Mesodermal cell (in vitro differentiated cells): ENCODE results near the gene LHB.
"Not testable (repeated sequence)": the region's sequence is repeated elsewhere in the genome, so short reads cannot be mapped to it uniquely, and the experiment has no call there.

Experiments
- H3K27ac ChIP-seq: 2 replicates; pipeline ENCODE4 v1.7.0; 2013; ENCODE audit warnings: mild to moderate bottlenecking, low read depth, low read length, moderate library complexity; ENCODE audit not compliant: severe bottlenecking
- H3K36me3 ChIP-seq: 2 replicates; pipeline ENCODE4 v1.7.1; 2013; ENCODE audit warnings: mild to moderate bottlenecking, low read length, moderate library complexity; ENCODE audit not compliant: control insufficient read depth, insufficient read depth
- H3K4me1 ChIP-seq: one replicate; pipeline ENCODE4 v1.7.1; 2013; ENCODE audit warnings: mild to moderate bottlenecking, low read length; ENCODE audit not compliant: insufficient read depth, control insufficient read depth, poor library complexity, severe bottlenecking
- H3K4me3 ChIP-seq: 2 replicates; pipeline ENCODE4 v1.7.0; 2013; ENCODE audit warnings: low read length, control low read depth, mild to moderate bottlenecking; ENCODE audit not compliant: insufficient read depth, poor library complexity, severe bottlenecking; ENCODE audit errors: extremely low read depth
- H3K9me3 ChIP-seq: 2 replicates; pipeline ENCODE4 v1.7.1; 2013; ENCODE audit warnings: mild to moderate bottlenecking, low read length, moderate library complexity; ENCODE audit not compliant: control insufficient read depth
- WGBS, 2 experiments: methylation state at CpG; one replicate each; pipeline ENCODE4 v1.1.5; 2013; ENCODE audit warnings: missing lambda C conversion rate in 2 of 2; ENCODE audit not compliant: insufficient coverage in 2 of 2; 5-methylcytosine and 5-hydroxymethylcytosine counted together

The LHB gene

GRCh38 chr19:49020931-49021895, 4.3 kb upstream of the LHB start:
- Histone ChIP-seq H3K4me3 (no peak overlapping the region), H3K9me3 (no peaks in the 10 kb centered on the region), H3K36me3 (no peaks in the 10 kb centered on the region), H3K4me1 (peaks cover 5% of the 10 kb centered on the region), H3K27ac (no peak overlapping the region)
- 66 to 75% methylated on average over 13 to 15 of the region's 16 CpGs for WGBS, 2 experiments

GRCh38 chr19:49020342-49020741, 3.5 kb upstream of the LHB start:
- H3K36me3 ChIP-seq, result peaks cover 6% of the 10 kb centered on the region
- H3K4me1 ChIP-seq, result peaks cover 5% of the 10 kb centered on the region
- no peak overlapping the region for H3K4me3 ChIP-seq
- no peak overlapping the region for H3K27ac ChIP-seq
- 88 to 93% methylated on average over 8 to 10 of the region's 11 CpGs for WGBS, 2 experiments
- H3K9me3 ChIP-seq, result no peaks in the 10 kb centered on the region

GRCh38 chr19:49019242-49019932, 2.5 kb upstream of the LHB start:
- Histone ChIP-seq H3K4me1 (peaks cover 5% of the 10 kb centered on the region), H3K36me3 (peaks cover 15% of the 10 kb centered on the region), H3K27ac (no peak overlapping the region), H3K4me3 (no peak overlapping the region), H3K9me3 (no peaks in the 10 kb centered on the region)
- 77 to 78% methylated on average over 38 of the region's 41 CpGs for WGBS, 2 experiments

GRCh38 chr19:49018388-49019241, 1.7 kb upstream of the LHB start:
- WGBS, 2 experiments, result 53 to 62% methylated on average over 29 to 32 of the region's 50 CpGs
- H3K4me3 ChIP-seq, result peak overlapping the region; percentile 26
- H3K36me3 ChIP-seq, result peaks cover 21% of the 10 kb centered on the region
- H3K27ac ChIP-seq, H3K9me3 ChIP-seq, H3K4me1 ChIP-seq: not testable (repeated sequence)

GRCh38 chr19:49017666-49018351, 918 bp upstream of the LHB start:
- WGBS, 2 experiments, result 5 to 9% methylated on average over 49 to 59 of the region's 62 CpGs
- H3K9me3 ChIP-seq, result no peaks in the 10 kb centered on the region
- no peak overlapping the region for H3K27ac ChIP-seq
- peaks cover 5% of the 10 kb centered on the region for H3K4me1 ChIP-seq
- peaks cover 25% of the 10 kb centered on the region for H3K36me3 ChIP-seq
- peak overlapping the region; percentile 26 for H3K4me3 ChIP-seq

- H3K9me3 ChIP-seq, result no peaks in the 10 kb centered on the region
- H3K27ac ChIP-seq, result no peak overlapping the region
- WGBS, 2 experiments, result 95 to 98% methylated on average over 16 to 17 of the region's 29 CpGs
- peaks cover 37% of the 10 kb centered on the region for H3K36me3 ChIP-seq
- H3K4me3 ChIP-seq, result no peak overlapping the region
- peaks cover 3% of the 10 kb centered on the region for H3K4me1 ChIP-seq
These were observed 638 bp downstream of the LHB start for GRCh38 chr19:49016067-49016839.

- Histone ChIP-seq H3K4me1 (no peaks in the 10 kb centered on the region), H3K9me3 (no peaks in the 10 kb centered on the region), H3K4me3 (no peak overlapping the region), H3K36me3 (peaks cover 51% of the 10 kb centered on the region), H3K27ac (no peak overlapping the region)
- 92 to 95% methylated on average over 17 to 18 of the region's 18 CpGs for WGBS, 2 experiments
These were observed 2.0 kb downstream of the LHB start for GRCh38 chr19:49014870-49015255.

- Histone ChIP-seq H3K36me3 (peaks cover 55% of the 10 kb centered on the region), H3K27ac (no peak overlapping the region), H3K4me1 (no peaks in the 10 kb centered on the region), H3K9me3 (no peaks in the 10 kb centered on the region), H3K4me3 (no peak overlapping the region)
- WGBS, 2 experiments, result 95 to 96% methylated on average over 29 to 30 of the region's 32 CpGs
These were observed 2.6 kb downstream of the LHB start for GRCh38 chr19:49014123-49014869.

- H3K36me3 ChIP-seq, result peaks cover 69% of the 10 kb centered on the region
- WGBS, 2 experiments, result 87 to 89% methylated on average over 12 to 17 of the region's 17 CpGs
- no peak overlapping the region for H3K27ac ChIP-seq
- H3K4me1 ChIP-seq, result no peaks in the 10 kb centered on the region
- H3K4me3 ChIP-seq, result no peak overlapping the region
- H3K9me3 ChIP-seq, result no peaks in the 10 kb centered on the region
These were observed 5.7 kb downstream of the LHB start for GRCh38 chr19:49011194-49011593.
